Calu3 (cell line): Measurements from ENCODE around the gene PRR11. TPM values are rescaled to one million over a fixed set of nuclear protein-coding genes. Genes with fewer than 3 reads are reported as not detected.
A peak's percentile ranks its signal among the peaks of the same experiment; 100 is the strongest.

Experiments
- BruUV-seq: library from RNA; stranded (reverse); fragments of 400-500 nt; replicated peaks from 2 replicates; lab custom pipeline; 2021; lab: Mats Ljungman, UMichigan
- CTCF ChIA-PET: fragments of 300-600 bp; sonication (Branson Sonifier 250); formaldehyde crosslinking; loops from one replicate; lab custom pipeline; 2022; ENCODE audit warnings: antibody characterized with exemption; lab: Charles Lee
- DNase-seq: peaks from one replicate; pipeline ENCODE4 v3.0.0; 2022
- H3K27ac Mint-ChIP-seq: one replicate; pipeline ENCODE4 v1.8.0; 2022; ENCODE audit warnings: mixed read lengths; ENCODE audit not compliant: unreplicated experiment
- H3K27me3 Mint-ChIP-seq: one replicate; pipeline ENCODE4 v1.8.0; 2022; ENCODE audit warnings: mixed read lengths; ENCODE audit not compliant: unreplicated experiment
- H3K36me3 Mint-ChIP-seq: one replicate; pipeline ENCODE4 v1.8.0; 2022; ENCODE audit warnings: mild to moderate bottlenecking, moderate library complexity, mixed read lengths; ENCODE audit not compliant: insufficient read depth, unreplicated experiment
- H3K4me1 Mint-ChIP-seq: one replicate; pipeline ENCODE4 v1.8.0; 2022; ENCODE audit warnings: mild to moderate bottlenecking, low read depth, mixed read lengths; ENCODE audit not compliant: unreplicated experiment
- H3K4me3 Mint-ChIP-seq: one replicate; pipeline ENCODE4 v1.8.0; 2022; ENCODE audit warnings: mild to moderate bottlenecking, low read depth, moderate library complexity, mixed read lengths; ENCODE audit not compliant: unreplicated experiment
- H3K9me3 Mint-ChIP-seq: one replicate; pipeline ENCODE4 v1.8.0; 2022; ENCODE audit warnings: low read depth, mixed read lengths; ENCODE audit not compliant: unreplicated experiment
- intact Hi-C: fragments of 100-400 bp; cut with micrococcal nuclease; formaldehyde crosslinking; loops from one replicate; pipeline ENCODE4 v1.10.0; 2022; ENCODE audit not compliant: unreplicated experiment
- total RNA-seq: library from RNA; stranded (reverse); gene quantifications from 2 replicates; pipeline ENCODE4 v1.2.3, GENCODE V29; 2022
- TF ChIP-seq, protein P1 (sequence below): fragments of 200-600 bp; IDR thresholded peaks from one replicate; pipeline ENCODE4 v1.8.0; 2022; ENCODE audit warnings: antibody characterized with exemption; ENCODE audit not compliant: unreplicated experiment

Gene PRR11
- total RNA-seq, 1 experiment from 2014 or later, result 52.7 TPM

DNA sequence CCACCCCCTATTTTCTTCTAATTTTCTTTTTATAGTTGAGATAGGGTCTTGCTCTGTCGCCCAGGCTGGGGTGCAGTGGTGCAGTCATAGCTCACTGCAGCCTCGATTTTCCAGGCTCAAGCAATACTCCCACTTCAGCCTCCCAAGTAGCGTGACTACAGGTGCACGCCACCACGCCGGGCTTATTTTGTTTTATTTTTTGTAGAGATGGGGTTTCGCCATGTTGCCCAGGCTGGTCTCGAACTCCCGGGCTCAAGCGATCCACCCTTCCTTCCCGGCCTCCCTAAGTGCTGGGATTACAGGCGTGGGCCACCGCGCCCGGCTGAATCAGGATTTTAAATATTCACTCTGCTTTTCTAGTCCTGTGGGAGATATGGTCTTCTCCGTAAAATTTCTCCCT is 63.8 kb downstream of the PRR11 start:
- H3K4me3 Mint-ChIP-seq, result peak overlapping the region; percentile 94
- intact Hi-C loops, result no loop called here
- TF ChIP-seq, protein P1, sequence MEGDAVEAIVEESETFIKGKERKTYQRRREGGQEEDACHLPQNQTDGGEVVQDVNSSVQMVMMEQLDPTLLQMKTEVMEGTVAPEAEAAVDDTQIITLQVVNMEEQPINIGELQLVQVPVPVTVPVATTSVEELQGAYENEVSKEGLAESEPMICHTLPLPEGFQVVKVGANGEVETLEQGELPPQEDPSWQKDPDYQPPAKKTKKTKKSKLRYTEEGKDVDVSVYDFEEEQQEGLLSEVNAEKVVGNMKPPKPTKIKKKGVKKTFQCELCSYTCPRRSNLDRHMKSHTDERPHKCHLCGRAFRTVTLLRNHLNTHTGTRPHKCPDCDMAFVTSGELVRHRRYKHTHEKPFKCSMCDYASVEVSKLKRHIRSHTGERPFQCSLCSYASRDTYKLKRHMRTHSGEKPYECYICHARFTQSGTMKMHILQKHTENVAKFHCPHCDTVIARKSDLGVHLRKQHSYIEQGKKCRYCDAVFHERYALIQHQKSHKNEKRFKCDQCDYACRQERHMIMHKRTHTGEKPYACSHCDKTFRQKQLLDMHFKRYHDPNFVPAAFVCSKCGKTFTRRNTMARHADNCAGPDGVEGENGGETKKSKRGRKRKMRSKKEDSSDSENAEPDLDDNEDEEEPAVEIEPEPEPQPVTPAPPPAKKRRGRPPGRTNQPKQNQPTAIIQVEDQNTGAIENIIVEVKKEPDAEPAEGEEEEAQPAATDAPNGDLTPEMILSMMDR, result no peak
- CTCF ChIA-PET, result no interaction called here
- peaks cover 21% of the 10 kb centered on the region for H3K36me3 Mint-ChIP-seq
- peak overlapping the region; percentile 20 for H3K27ac Mint-ChIP-seq
- no peaks in the 10 kb centered on the region for H3K9me3 Mint-ChIP-seq
- no peak for DNase-seq
- no TSS peak for BruUV-seq
- H3K27me3 Mint-ChIP-seq, result no peaks in the 10 kb centered on the region
- H3K4me1 Mint-ChIP-seq, result no peaks in the 10 kb centered on the region

DNA sequence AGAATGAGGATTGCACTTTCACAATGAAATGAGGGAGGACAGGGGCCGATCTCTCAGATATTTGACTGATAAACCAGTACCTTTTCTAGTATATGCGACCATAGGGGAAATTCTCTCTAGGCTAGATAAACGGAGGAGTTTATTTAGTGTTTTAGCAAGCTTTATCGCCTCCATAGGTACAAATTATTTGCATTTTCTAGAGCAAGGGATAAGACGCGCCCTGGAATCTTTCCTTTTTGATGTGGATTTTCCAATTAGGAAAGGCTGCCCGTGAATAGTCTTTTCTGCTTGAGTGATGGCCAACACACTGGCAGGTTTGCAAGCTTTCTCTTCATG is 64.4 kb downstream of the PRR11 start:
- Mint-ChIP-seq H3K4me3 (peak overlapping the region; percentile 94), H3K27ac (peak overlapping the region; percentile 20), H3K9me3 (no peaks in the 10 kb centered on the region), H3K4me1 (no peaks in the 10 kb centered on the region), H3K36me3 (peaks cover 21% of the 10 kb centered on the region), H3K27me3 (no peaks in the 10 kb centered on the region)
- CTCF ChIA-PET, result no interaction called here
- BruUV-seq, result no TSS peak
- no peak for DNase-seq
- TF ChIP-seq, protein P1, result no peak
- intact Hi-C loops, result loop anchor here (2.0 to 5.0 kb wide), 2 partner anchors 77 to 221 kb away; no protein-coding TSS in a partner anchor

DNA sequence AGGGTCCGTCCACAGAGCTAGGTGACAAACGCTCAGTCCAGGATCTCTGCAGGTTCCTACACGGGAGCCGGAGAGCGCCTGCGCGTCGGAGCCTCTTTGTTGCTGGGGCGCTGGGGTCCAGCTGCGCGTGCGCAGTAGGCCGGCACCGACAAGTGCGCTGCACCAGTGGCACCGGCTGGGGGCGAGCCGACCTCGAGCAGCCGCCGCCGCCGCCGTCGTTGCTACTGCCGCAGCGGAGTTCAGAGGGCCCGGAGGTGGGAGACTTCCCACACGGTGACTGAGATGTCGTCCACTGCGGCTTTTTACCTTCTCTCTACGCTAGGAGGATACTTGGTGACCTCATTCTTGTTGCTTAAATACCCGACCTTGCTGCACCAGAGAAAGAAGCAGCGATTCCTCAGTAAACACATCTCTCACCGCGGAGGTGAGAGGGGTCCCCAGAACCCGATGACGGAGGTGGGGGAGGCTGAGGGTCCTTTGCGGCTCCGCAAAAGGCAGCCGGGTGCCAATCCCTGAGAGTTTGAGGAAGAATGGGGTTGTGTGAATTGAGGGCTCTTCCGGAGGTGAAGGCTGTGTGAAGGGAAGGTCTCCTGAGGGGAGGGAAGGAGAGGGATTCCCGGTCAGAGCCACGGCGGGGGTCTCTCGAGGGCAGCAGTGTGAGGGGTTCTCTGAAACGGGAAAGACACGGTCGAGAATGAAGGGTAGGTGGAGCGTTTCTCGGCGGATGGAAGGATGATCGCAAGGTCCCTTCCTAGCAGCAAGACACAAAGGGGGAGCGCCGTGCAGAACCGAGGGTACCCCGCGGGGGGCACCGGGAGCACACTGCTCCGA is 65.0 kb downstream of the PRR11 start, which contains the start of gene GDPD1:
TSS of gene GDPD1 (plus strand) at position 184 of the 831 bp plus-strand sequence. CDS start at position 283, 99 bp downstream.
- Mint-ChIP-seq H3K4me3 (peak within 1 kb of the TSS; percentile 94), H3K4me1 (no peaks in the 10 kb centered on the region), H3K36me3 (peaks cover 21% of the 10 kb centered on the region), H3K27ac (peak within 1 kb of the TSS; percentile 88), H3K9me3 (no peaks in the 10 kb centered on the region), H3K27me3 (no peaks in the 10 kb centered on the region)
- no TSS peak for BruUV-seq
- peak; percentile 94 for DNase-seq
- intact Hi-C loops, result loop anchor here (2.0 to 5.0 kb wide), 2 partner anchors 77 to 220 kb away; no protein-coding TSS in a partner anchor
- CTCF ChIA-PET, result no interaction called here
- TF ChIP-seq, protein P1, result peak; percentile 57

DNA sequence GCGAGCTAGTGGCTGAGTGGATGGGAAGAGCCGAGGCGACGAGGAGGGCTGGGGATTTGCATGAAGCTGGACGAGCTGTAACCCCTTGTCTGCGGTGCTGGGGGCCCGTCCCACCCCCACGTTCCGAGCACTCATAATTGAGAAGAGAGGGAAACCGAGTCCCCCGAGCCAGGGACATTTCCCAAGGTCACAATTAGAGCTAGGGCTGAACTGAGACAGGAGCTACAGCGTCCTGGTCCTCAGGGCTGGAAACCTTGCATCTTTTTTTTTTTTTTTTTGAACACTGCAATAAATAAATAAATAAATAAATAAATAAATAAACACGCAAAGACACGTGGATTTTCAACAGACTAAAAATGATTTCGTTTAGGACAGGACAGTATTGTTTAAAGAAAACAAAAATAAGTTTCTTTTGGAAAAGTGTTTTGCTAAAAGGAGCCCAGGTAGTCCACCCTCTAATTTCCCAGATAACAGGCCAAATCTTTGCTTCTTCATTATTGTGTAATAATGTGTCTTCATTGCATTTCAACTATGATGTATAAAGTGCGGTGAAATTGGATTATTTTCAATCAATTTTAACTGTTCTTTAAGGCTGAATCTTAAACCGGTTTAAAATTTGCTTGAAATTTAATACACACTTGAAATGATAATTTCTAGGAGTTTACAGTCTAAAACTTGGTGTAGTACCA is 65.8 kb downstream of the PRR11 start:
- Mint-ChIP-seq H3K4me3 (peak overlapping the region; percentile 94), H3K27me3 (no peaks in the 10 kb centered on the region), H3K4me1 (no peaks in the 10 kb centered on the region), H3K27ac (peak overlapping the region; percentile 88), H3K36me3 (peaks cover 21% of the 10 kb centered on the region), H3K9me3 (no peaks in the 10 kb centered on the region)
- CTCF ChIA-PET, result no interaction called here
- intact Hi-C loops, result loop anchor here (2.0 to 5.0 kb wide), 2 partner anchors 76 to 219 kb away; no protein-coding TSS in a partner anchor
- BruUV-seq, result no TSS peak
- TF ChIP-seq, protein P1, result no peak
- no peak for DNase-seq
